ENCODE results near the gene HNRNPA1.
A peak's percentile ranks its signal among the peaks of the same experiment; 100 is the strongest.

The HNRNPA1 gene

DNA sequence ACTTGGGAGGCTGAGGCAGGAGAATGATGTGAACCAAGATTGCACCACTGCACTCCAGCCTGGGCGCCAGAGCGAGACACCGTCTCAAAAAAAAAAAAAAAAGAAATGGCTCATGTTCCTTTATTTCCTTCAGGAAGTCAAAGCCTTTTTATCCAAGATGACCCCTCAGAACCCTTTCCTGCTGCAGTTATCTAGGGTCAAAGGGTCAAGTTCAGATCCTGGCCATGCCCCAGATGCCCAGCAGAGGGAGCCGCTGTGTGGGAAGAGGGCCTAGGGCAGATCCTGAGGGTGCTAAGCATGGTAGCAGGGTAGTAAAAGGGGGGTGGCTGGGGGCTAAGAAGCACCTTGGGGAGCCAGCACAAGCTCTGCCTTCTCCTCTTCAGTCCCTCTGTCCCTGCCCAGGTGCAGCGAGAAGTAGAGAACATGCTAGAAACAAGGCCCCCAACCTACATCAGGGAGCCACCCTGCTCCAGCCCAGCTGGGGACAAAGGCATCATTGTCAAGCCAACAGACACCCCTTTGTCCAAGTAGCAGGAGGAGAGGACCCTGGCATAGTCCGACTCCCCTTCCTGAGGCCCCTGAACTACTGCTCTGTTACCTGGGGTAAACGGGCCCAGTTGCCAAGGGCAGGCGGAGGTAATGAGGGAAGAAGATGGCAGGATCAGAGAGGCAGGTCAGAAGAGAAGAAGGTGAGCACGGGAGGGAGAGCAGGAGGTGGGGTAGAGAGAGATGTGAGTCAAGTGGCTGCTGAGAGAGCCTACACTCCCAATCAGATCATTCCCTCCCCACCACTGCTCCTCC is 13.8 kb downstream of the HNRNPA1 start:
- TF ChIP-seq, protein P1, sequence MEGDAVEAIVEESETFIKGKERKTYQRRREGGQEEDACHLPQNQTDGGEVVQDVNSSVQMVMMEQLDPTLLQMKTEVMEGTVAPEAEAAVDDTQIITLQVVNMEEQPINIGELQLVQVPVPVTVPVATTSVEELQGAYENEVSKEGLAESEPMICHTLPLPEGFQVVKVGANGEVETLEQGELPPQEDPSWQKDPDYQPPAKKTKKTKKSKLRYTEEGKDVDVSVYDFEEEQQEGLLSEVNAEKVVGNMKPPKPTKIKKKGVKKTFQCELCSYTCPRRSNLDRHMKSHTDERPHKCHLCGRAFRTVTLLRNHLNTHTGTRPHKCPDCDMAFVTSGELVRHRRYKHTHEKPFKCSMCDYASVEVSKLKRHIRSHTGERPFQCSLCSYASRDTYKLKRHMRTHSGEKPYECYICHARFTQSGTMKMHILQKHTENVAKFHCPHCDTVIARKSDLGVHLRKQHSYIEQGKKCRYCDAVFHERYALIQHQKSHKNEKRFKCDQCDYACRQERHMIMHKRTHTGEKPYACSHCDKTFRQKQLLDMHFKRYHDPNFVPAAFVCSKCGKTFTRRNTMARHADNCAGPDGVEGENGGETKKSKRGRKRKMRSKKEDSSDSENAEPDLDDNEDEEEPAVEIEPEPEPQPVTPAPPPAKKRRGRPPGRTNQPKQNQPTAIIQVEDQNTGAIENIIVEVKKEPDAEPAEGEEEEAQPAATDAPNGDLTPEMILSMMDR (IDR thresholded peaks at IDR 0.05; ENCODE audit: low read depth, low read length) = peak; percentile 93
- H3K4me3 ChIP-seq (ENCODE audit: low read depth, low read length) = no peak overlapping the region

GRCh38 chr12:54294953-54295566 is 14.5 kb downstream of the HNRNPA1 start:
- TF ChIP-seq, protein P1 (IDR thresholded peaks at IDR 0.05; ENCODE audit: low read depth, low read length) = no peak
- no peak overlapping the region for H3K4me3 ChIP-seq (ENCODE audit: low read depth, low read length)

DNA sequence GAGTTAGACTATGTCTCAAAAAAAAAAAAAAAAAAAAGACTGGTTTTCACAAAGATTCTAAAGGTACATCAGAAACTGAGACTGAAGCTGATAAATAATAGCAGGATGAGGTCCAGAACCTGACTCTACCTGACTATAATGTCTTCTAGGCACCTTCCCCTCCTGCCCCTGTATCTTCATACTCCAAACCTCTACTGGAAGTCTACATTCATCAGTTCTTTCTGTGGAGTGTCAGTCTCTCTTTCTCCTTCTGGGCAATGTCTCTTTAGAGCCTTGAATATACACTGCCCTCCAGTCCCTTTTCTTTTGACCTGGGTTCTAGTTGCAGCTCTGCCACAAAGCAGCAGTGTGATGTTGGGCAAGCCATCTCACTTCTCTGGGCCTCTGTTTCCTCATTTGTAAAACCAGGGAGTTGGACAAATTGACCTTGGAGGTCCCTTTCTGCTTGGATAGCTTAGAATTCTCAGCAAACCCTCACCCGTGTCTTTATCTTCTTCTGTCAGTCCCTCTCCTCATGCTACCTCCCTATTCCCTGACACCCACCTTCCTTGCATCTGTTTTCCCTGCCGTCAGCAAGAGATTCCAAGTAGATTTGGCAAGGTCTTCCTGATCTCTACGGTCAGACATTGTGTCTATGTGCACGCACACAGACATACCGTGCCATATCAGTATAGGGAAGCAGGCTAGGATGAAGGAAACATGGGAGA is 16.0 kb downstream of the HNRNPA1 start:
- TF ChIP-seq, protein P1 (IDR thresholded peaks at IDR 0.05; ENCODE audit: low read depth, low read length) = no peak
- no peak overlapping the region for H3K4me3 ChIP-seq (ENCODE audit: low read depth, low read length)

DNA sequence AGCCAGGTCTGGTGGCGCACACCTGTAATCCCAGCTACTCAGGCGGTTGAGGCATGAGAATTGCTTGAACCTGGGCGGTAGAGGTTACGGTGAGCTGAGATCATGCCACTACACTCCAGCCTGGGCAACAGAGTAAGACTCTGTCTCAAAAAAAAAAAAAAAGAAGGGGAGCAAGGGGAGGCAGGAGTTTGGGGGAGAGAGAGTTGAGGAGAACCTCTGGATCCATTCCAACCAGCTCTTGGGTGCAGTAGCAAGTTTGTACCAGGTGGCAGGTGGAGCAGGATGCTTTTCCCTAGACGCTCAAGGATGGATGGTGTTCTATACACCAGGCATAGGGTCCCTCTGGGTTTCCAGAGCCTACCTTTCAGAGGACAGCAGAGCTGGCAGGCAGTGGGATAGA is 18.4 kb downstream of the HNRNPA1 start:
- no peak overlapping the region for H3K4me3 ChIP-seq (ENCODE audit: low read depth, low read length)
- TF ChIP-seq, protein P1 (IDR thresholded peaks at IDR 0.05; ENCODE audit: low read depth, low read length) = no peak

GRCh38 chr12:54299515-54300224 is 19.1 kb downstream of the HNRNPA1 start:
- no peak overlapping the region for H3K4me3 ChIP-seq (ENCODE audit: low read depth, low read length)
- TF ChIP-seq, protein P1 (IDR thresholded peaks at IDR 0.05; ENCODE audit: low read depth, low read length) = no peak

DNA sequence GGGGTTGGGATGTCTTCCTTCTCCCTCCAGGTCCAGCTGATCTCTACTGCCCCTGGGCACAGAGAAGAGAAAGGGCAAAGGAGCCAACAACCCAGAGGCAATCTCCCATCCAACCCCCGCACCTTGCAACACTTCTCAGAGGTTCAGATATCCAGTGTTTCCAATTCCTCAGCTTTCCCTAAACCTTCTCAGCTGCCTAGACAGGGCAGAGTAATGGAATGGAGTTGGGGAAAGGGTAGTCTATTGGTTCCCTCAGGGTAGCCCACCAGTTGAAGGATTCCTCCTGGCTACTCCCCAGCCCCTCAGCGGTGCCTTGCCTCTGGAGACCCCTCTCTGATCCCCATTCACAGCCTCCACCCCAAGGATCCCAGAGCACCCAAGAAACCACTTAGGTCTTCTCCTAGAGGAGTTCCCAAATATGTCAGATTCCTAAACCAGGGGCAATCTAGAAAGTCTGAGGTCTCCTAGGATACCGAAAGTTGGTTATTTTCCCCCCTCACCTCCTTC is 19.8 kb downstream of the HNRNPA1 start:
- TF ChIP-seq, protein P1 (IDR thresholded peaks at IDR 0.05; ENCODE audit: low read depth, low read length) = no peak
- H3K4me3 ChIP-seq (ENCODE audit: low read depth, low read length) = peak overlapping the region; percentile 43

All from WI38 (cell line).